WTC11 (cell line): ENCODE results near the gene CDH13. TPM values are rescaled to one million over a fixed set of nuclear protein-coding genes. Genes with fewer than 3 reads are reported as not detected.

Experiments
- ATAC-seq: fragments of 200-7000 bp; cut with Tn5 transposase; 2 replicates; pipeline ENCODE4 v1.10.0; 2021; ENCODE audit warnings: mild to moderate bottlenecking, moderate library complexity
- CTCF ChIA-PET: fragments of 300-600 bp; sonication (Branson Sonifier 250); formaldehyde crosslinking; loops from one replicate; lab custom pipeline; 2021; ENCODE audit warnings: antibody characterized with exemption; lab: Charles Lee
- POLR2A ChIA-PET: fragments of 350-600 bp; sonication (Branson Sonifier 250); formaldehyde crosslinking; loops from one replicate; lab custom pipeline; 2021; ENCODE audit warnings: antibody characterized with exemption; lab: Charles Lee
- DNase-seq: peaks from one replicate; pipeline ENCODE4 v3.0.0; 2021; ENCODE audit warnings: low spot score
- H3K27ac Mint-ChIP-seq: 2 replicates; pipeline ENCODE4 v1.8.0; 2021; ENCODE audit warnings: mixed read lengths
- H3K27me3 Mint-ChIP-seq: 2 replicates; pipeline ENCODE4 v1.8.0; 2021; ENCODE audit warnings: low read depth, mild to moderate bottlenecking, moderate library complexity, mixed read lengths
- H3K36me3 Mint-ChIP-seq: 2 replicates; pipeline ENCODE4 v1.8.0; 2021; ENCODE audit warnings: mixed read lengths
- H3K4me1 Mint-ChIP-seq: 2 replicates; pipeline ENCODE4 v1.8.0; 2022; ENCODE audit warnings: mixed read lengths
- H3K4me3 Mint-ChIP-seq: 2 replicates; pipeline ENCODE4 v1.8.0; 2021; ENCODE audit warnings: mild to moderate bottlenecking, moderate library complexity, mixed read lengths
- H3K9me3 Mint-ChIP-seq: 2 replicates; pipeline ENCODE4 v1.8.0; 2021; ENCODE audit warnings: mixed read lengths
- CBFB ChIP-seq: sonication (generic); formaldehyde crosslinking; IDR thresholded peaks from 2 replicates; pipeline ENCODE4 v1.8.1; 2022; ENCODE audit warnings: mild to moderate bottlenecking, low read depth, missing genetic modification reagents
- CREM ChIP-seq: sonication (generic); formaldehyde crosslinking; IDR thresholded peaks from 2 replicates; pipeline ENCODE4 v1.8.1; 2022; ENCODE audit warnings: mild to moderate bottlenecking, missing genetic modification reagents, moderate library complexity
- ELF4 ChIP-seq: sonication (generic); formaldehyde crosslinking; IDR thresholded peaks from 2 replicates; pipeline ENCODE4 v1.8.1; 2022; ENCODE audit warnings: low read depth, mild to moderate bottlenecking, moderate library complexity, missing genetic modification reagents
- FOXJ3 ChIP-seq: sonication (generic); formaldehyde crosslinking; IDR thresholded peaks from 2 replicates; pipeline ENCODE4 v1.9.0; 2021; ENCODE audit warnings: missing genetic modification reagents, mild to moderate bottlenecking, borderline replicate concordance
- JAZF1 ChIP-seq: fragments of 250-450 bp; sonication (Bioruptor Pico); IDR thresholded peaks from 2 replicates; pipeline ENCODE4 v1.9.0; 2021; ENCODE audit warnings: moderate library complexity, mild to moderate bottlenecking, inconsistent platforms
- KAT7 ChIP-seq: sonication (generic); formaldehyde crosslinking; IDR thresholded peaks from 2 replicates; pipeline ENCODE4 v1.8.1; 2023; ENCODE audit warnings: missing genetic modification reagents, mild to moderate bottlenecking, borderline replicate concordance
- SMAD4 ChIP-seq: sonication (generic); formaldehyde crosslinking; IDR thresholded peaks from 2 replicates; pipeline ENCODE4 v1.8.0; 2022; ENCODE audit warnings: mild to moderate bottlenecking, missing genetic modification reagents
- ZNF138 ChIP-seq: sonication (generic); formaldehyde crosslinking; conservative IDR thresholded peaks from 2 replicates; pipeline ENCODE4 v1.8.1; 2022; ENCODE audit warnings: mild to moderate bottlenecking, moderate library complexity, missing genetic modification reagents
- ZNF232 ChIP-seq: sonication (generic); formaldehyde crosslinking; IDR thresholded peaks from 2 replicates; pipeline ENCODE4 v1.8.0; 2022; ENCODE audit warnings: mild to moderate bottlenecking, missing genetic modification reagents
- ZNF317 ChIP-seq: sonication (generic); formaldehyde crosslinking; IDR thresholded peaks from 2 replicates; pipeline ENCODE4 v1.8.1; 2023; ENCODE audit warnings: low read depth, mild to moderate bottlenecking, moderate library complexity, missing genetic modification reagents, borderline replicate concordance
- total RNA-seq: library from RNA; stranded (reverse); gene quantifications from 3 replicates; pipeline ENCODE4 v1.2.3, GENCODE V29; 2021
- TF ChIP-seq, protein P1 (sequence below): sonication (generic); formaldehyde crosslinking; IDR thresholded peaks from 2 replicates; pipeline ENCODE4 v1.8.1; 2023; ENCODE audit warnings: mild to moderate bottlenecking, missing genetic modification reagents, borderline replicate concordance
- TF ChIP-seq, protein P2 (sequence below): sonication (generic); formaldehyde crosslinking; IDR thresholded peaks from 2 replicates; pipeline ENCODE4 v1.8.0; 2022; ENCODE audit warnings: mild to moderate bottlenecking, missing genetic modification reagents
- TF ChIP-seq, protein P3 (sequence below): sonication (generic); formaldehyde crosslinking; IDR thresholded peaks from 2 replicates; pipeline ENCODE4 v1.8.1; 2022; ENCODE audit warnings: low read depth, mild to moderate bottlenecking, moderate library complexity, missing genetic modification reagents, borderline replicate concordance

Gene CDH13
- total RNA-seq, 1 experiment from 2014 or later, result 0.81 TPM

GRCh38 chr16:82699260-82699659, 72.5 kb downstream of the CDH13 start (continued):
- TF ChIP-seq, protein P1, sequence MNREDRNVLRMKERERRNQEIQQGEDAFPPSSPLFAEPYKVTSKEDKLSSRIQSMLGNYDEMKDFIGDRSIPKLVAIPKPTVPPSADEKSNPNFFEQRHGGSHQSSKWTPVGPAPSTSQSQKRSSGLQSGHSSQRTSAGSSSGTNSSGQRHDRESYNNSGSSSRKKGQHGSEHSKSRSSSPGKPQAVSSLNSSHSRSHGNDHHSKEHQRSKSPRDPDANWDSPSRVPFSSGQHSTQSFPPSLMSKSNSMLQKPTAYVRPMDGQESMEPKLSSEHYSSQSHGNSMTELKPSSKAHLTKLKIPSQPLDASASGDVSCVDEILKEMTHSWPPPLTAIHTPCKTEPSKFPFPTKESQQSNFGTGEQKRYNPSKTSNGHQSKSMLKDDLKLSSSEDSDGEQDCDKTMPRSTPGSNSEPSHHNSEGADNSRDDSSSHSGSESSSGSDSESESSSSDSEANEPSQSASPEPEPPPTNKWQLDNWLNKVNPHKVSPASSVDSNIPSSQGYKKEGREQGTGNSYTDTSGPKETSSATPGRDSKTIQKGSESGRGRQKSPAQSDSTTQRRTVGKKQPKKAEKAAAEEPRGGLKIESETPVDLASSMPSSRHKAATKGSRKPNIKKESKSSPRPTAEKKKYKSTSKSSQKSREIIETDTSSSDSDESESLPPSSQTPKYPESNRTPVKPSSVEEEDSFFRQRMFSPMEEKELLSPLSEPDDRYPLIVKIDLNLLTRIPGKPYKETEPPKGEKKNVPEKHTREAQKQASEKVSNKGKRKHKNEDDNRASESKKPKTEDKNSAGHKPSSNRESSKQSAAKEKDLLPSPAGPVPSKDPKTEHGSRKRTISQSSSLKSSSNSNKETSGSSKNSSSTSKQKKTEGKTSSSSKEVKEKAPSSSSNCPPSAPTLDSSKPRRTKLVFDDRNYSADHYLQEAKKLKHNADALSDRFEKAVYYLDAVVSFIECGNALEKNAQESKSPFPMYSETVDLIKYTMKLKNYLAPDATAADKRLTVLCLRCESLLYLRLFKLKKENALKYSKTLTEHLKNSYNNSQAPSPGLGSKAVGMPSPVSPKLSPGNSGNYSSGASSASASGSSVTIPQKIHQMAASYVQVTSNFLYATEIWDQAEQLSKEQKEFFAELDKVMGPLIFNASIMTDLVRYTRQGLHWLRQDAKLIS, result no peak

GRCh38 chr16:82699711-82700495, 73.1 kb downstream of the CDH13 start:
- Mint-ChIP-seq H3K4me1 (peaks cover 13% of the 10 kb centered on the region), H3K4me3 (no peak overlapping the region), H3K36me3 (no peaks in the 10 kb centered on the region), H3K27me3 (no peaks in the 10 kb centered on the region; the same call in 1 of the 2 replicates), H3K9me3 (peaks cover 5% of the 10 kb centered on the region), H3K27ac (no peak overlapping the region)
- DNase-seq (no peak), ATAC-seq (no peak)
- TF ChIP-seq KAT7 (CRISPR knock-in tag) (no peak), CBFB (no peak), ZNF232 (CRISPR knock-in tag) (no peak), JAZF1 (CRISPR knock-in tag) (no peak), ZNF138 (CRISPR knock-in tag) (no peak), CREM (CRISPR knock-in tag) (no peak)
- TF ChIP-seq, protein P2, sequence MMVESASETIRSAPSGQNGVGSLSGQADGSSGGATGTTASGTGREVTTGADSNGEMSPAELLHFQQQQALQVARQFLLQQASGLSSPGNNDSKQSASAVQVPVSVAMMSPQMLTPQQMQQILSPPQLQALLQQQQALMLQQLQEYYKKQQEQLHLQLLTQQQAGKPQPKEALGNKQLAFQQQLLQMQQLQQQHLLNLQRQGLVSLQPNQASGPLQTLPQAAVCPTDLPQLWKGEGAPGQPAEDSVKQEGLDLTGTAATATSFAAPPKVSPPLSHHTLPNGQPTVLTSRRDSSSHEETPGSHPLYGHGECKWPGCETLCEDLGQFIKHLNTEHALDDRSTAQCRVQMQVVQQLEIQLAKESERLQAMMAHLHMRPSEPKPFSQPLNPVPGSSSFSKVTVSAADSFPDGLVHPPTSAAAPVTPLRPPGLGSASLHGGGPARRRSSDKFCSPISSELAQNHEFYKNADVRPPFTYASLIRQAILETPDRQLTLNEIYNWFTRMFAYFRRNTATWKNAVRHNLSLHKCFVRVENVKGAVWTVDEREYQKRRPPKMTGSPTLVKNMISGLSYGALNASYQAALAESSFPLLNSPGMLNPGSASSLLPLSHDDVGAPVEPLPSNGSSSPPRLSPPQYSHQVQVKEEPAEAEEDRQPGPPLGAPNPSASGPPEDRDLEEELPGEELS, result no peak
- POLR2A ChIA-PET, result no interaction called here
- CTCF ChIA-PET, result interaction anchor here (2.3 kb wide), 1 partner anchor 413 kb away, joined by 6 read pairs; no protein-coding TSS in a partner anchor

- ChIA-PET CTCF (no interaction called here), POLR2A (no interaction called here)
- H3K27me3 Mint-ChIP-seq, result no peaks in the 10 kb centered on the region
- DNase-seq, result no peak
- H3K36me3 Mint-ChIP-seq, result no peaks in the 10 kb centered on the region
- TF ChIP-seq, protein P3, sequence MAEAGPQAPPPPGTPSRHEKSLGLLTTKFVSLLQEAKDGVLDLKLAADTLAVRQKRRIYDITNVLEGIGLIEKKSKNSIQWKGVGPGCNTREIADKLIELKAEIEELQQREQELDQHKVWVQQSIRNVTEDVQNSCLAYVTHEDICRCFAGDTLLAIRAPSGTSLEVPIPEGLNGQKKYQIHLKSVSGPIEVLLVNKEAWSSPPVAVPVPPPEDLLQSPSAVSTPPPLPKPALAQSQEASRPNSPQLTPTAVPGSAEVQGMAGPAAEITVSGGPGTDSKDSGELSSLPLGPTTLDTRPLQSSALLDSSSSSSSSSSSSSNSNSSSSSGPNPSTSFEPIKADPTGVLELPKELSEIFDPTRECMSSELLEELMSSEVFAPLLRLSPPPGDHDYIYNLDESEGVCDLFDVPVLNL, result no peak
- TF ChIP-seq SMAD4 (CRISPR knock-in tag) (no peak), KAT7 (CRISPR knock-in tag) (no peak), ZNF317 (CRISPR knock-in tag) (no peak), ELF4 (CRISPR knock-in tag) (no peak), FOXJ3 (CRISPR knock-in tag) (no peak)
- peaks cover 13% of the 10 kb centered on the region for H3K4me1 Mint-ChIP-seq
- ATAC-seq, result no peak
- H3K27ac Mint-ChIP-seq, result no peak overlapping the region
- H3K4me3 Mint-ChIP-seq, result no peak overlapping the region
- H3K9me3 Mint-ChIP-seq, result peaks cover 5% of the 10 kb centered on the region
These were observed 73.9 kb downstream of the CDH13 start for GRCh38 chr16:82700541-82701235.
